GM19372 (cell line): ENCODE measurements around the gene TBX3.

ENCODE experiments used
- ATAC-seq: cut with Tn5 transposase; IDR thresholded peaks from one replicate; pipeline ENCODE4 v1.9.1; 2021; ENCODE audit warnings: mild to moderate bottlenecking, low read depth, moderate library complexity; ENCODE audit not compliant: unreplicated experiment

Gene TBX3

GRCh38 chr12:114683709-114684097 is 272 bp downstream of the TBX3 start:
- ATAC-seq, result no peak

- no peak for ATAC-seq
Measured at GRCh38 chr12:114682785-114683708, 928 bp downstream of the TBX3 start.

- no peak for ATAC-seq
Measured at GRCh38 chr12:114682106-114682784, 1.7 kb downstream of the TBX3 start.

- ATAC-seq, result no peak
Measured at GRCh38 chr12:114681116-114681871, 2.7 kb downstream of the TBX3 start.

- ATAC-seq, result no peak
Measured at GRCh38 chr12:114680604-114681069, 3.3 kb downstream of the TBX3 start.

- ATAC-seq, result no peak
Measured at GRCh38 chr12:114679942-114680341, 4.0 kb downstream of the TBX3 start.

GRCh38 chr12:114679452-114679875 is 4.5 kb downstream of the TBX3 start:
- no peak for ATAC-seq

GRCh38 chr12:114678718-114679117 is 5.3 kb downstream of the TBX3 start:
- no peak for ATAC-seq

- ATAC-seq, result no peak
Measured at GRCh38 chr12:114678028-114678427, 5.9 kb downstream of the TBX3 start.

- ATAC-seq, result no peak
Measured at GRCh38 chr12:114676142-114676741, 7.7 kb downstream of the TBX3 start.

GRCh38 chr12:114674251-114675047 is 9.5 kb downstream of the TBX3 start:
- no peak for ATAC-seq

- ATAC-seq, result no peak
Measured at GRCh38 chr12:114673901-114674250, 10.1 kb downstream of the TBX3 start.

GRCh38 chr12:114673169-114673833 is 10.7 kb downstream of the TBX3 start:
- ATAC-seq, result no peak

- no peak for ATAC-seq
Measured at GRCh38 chr12:114672817-114673168, 11.2 kb downstream of the TBX3 start.

- no peak for ATAC-seq
Measured at GRCh38 chr12:114671443-114672411, 12.2 kb downstream of the TBX3 start.

GRCh38 chr12:114671066-114671442 is 12.9 kb downstream of the TBX3 start:
- ATAC-seq, result no peak

- ATAC-seq, result no peak
Measured at GRCh38 chr12:114670291-114670980, 13.5 kb downstream of the TBX3 start.
